Stimulated activated CD4-positive, alpha-beta T cell treated with anti-CD3 and anti-CD28 coated beads, Interleukin-4, amount 100 ng/mL, for 1 hour (primary cell): Measurements from ENCODE around the gene RNASEH2A.

ENCODE experiments used
- DNase-seq: peaks from one replicate; pipeline ENCODE4 v3.0.0-alpha.2; 2020

Gene RNASEH2A

GRCh38 chr19:12806242-12807081 lies at the start of gene RNASEH2A:
TSS of gene RNASEH2A (plus strand) at chr19:12806584. CDS start at chr19:12806674, 90 bp downstream.
- peak; percentile 86 for DNase-seq

GRCh38 chr19:12757544-12758274 lies 48.7 kb upstream of the RNASEH2A start:
- peak; percentile 64 for DNase-seq

- DNase-seq = no peak
These were observed 46.7 kb upstream of the RNASEH2A start for GRCh38 chr19:12759686-12760085.

- DNase-seq = no peak
These were observed 43.3 kb upstream of the RNASEH2A start for GRCh38 chr19:12763100-12763499.

GRCh38 chr19:12764698-12765097 lies 41.7 kb upstream of the RNASEH2A start:
- DNase-seq = no peak

- DNase-seq = peak; percentile 77
These were observed 40.3 kb upstream of the RNASEH2A start for GRCh38 chr19:12766051-12766521.

- DNase-seq = no peak
These were observed 39.2 kb upstream of the RNASEH2A start for GRCh38 chr19:12767150-12767549.

GRCh38 chr19:12767666-12768065 lies 38.7 kb upstream of the RNASEH2A start:
- no peak for DNase-seq

GRCh38 chr19:12769689-12770088 lies 36.7 kb upstream of the RNASEH2A start:
- DNase-seq = peak; percentile 65

- DNase-seq = no peak
These were observed 35.5 kb upstream of the RNASEH2A start for GRCh38 chr19:12770922-12771321.

- no peak for DNase-seq
These were observed 34.1 kb upstream of the RNASEH2A start for GRCh38 chr19:12772323-12772722.

- no peak for DNase-seq
These were observed 32.8 kb upstream of the RNASEH2A start for GRCh38 chr19:12773571-12773970.

GRCh38 chr19:12774588-12775555 lies 31.5 kb upstream of the RNASEH2A start, which contains the start of gene HOOK2:
TSS of gene HOOK2 (minus strand) at chr19:12775552. CDS start at chr19:12775449, 103 bp downstream.
- no peak for DNase-seq

- peak; percentile 85 for DNase-seq
These were observed 29.0 kb upstream of the RNASEH2A start for GRCh38 chr19:12777217-12778016.

GRCh38 chr19:12778017-12778904 lies 28.1 kb upstream of the RNASEH2A start:
- peak; percentile 47 for DNase-seq

- no peak for DNase-seq
These were observed 27.6 kb upstream of the RNASEH2A start for GRCh38 chr19:12778905-12779161.

- no peak for DNase-seq
These were observed 27.0 kb upstream of the RNASEH2A start for GRCh38 chr19:12779162-12779993.

- no peak for DNase-seq
These were observed 24.3 kb upstream of the RNASEH2A start for GRCh38 chr19:12782174-12782423.

GRCh38 chr19:12782424-12783290 lies 23.7 kb upstream of the RNASEH2A start:
- peak; percentile 92 for DNase-seq
